ENCODE measurements around the gene CPEB4.

DNA sequence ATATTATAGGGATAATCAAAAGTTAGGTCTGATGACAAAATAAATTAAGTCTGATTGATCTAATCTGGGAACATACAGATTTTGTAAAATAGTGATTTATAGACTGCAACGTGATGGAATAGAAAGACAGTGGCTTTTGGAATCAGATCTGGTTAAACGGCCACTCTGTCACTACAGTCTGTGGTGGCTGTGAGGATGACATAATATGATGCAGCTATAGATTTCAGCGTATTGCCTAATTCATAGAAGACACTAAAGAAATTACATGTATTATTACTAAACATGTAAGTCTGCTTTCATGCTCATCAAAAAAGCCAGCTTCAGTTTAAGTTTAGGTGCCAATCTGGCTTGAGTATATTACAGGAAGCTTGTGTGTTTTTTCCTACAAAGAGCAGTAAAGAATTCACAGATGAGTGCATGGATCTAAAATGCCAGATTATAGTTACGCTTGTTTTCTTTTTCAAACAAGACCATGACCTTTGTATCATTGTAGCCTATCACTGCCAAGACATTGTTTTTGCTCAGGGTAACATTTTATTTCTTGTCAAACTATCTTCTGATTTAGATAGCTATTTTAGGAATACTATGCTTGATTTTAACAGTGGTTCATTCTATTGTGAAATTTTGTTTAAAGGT lies 25.7 kb downstream of the CPEB4 start:
- TF ChIP-seq GATA3 (IDR thresholded peaks at IDR 0.05; ENCODE audit: low read depth, low read length): peak; percentile 56; the same call in 1 of the 2 replicates
- TF ChIP-seq GATA2 (IDR thresholded peaks at IDR 0.05; ENCODE audit: low read depth, low read length): no peak

All from SH-SY5Y (cell line).